Thoracic aorta (tissue), 2 donors: ENCODE results near the gene INPP4B. TPM values are rescaled to one million over a fixed set of nuclear protein-coding genes. Genes with fewer than 3 reads are reported as not detected.

Source experiments
- ATAC-seq: fragments of 150-250 bp; one replicate; pipeline ENCODE4 v1.8.0; 2017; ENCODE audit warnings: low read depth; ENCODE audit not compliant: insufficient number of reproducible peaks, low FRiP score
- DNase-seq: peaks from one replicate; pipeline ENCODE4 v3.0.0-alpha.2; 2020; ENCODE audit warnings: low spot score
- H3K27ac ChIP-seq, 2 donors: fragments of 200-600 bp; sonication (generic); 1 replicate in 1 of 2; 2 replicates in 1 of 2; pipeline ENCODE4 v1.5.1; 2016; ENCODE audit warnings: mild to moderate bottlenecking in 2 of 2, moderate library complexity in 2 of 2
- H3K27me3 ChIP-seq: fragments of 200-600 bp; sonication (generic); replicated peaks from 2 replicates; pipeline ENCODE4 v1.6.0; 2016; ENCODE audit warnings: mild to moderate bottlenecking; ENCODE audit not compliant: insufficient read depth
- H3K36me3 ChIP-seq: fragments of 200-600 bp; sonication (generic); one replicate; pipeline ENCODE4 v1.5.1; 2016
- H3K4me1 ChIP-seq, 2 donors: fragments of 200-600 bp; sonication (generic); 1 replicate in 1 of 2; 2 replicates in 1 of 2; pipeline versions ENCODE4 v1.5.1 to v1.6.0; 2016; ENCODE audit warnings: low read depth in 2 of 2, mild to moderate bottlenecking in 1 of 2; ENCODE audit not compliant: control insufficient read depth in 1 of 2
- H3K4me3 ChIP-seq: fragments of 200-600 bp; sonication (generic); 2 replicates; pipeline ENCODE4 v1.5.1; 2016; ENCODE audit warnings: mild to moderate bottlenecking
- H3K9me3 ChIP-seq: fragments of 200-600 bp; sonication (generic); 2 replicates; pipeline ENCODE4 v1.5.1; 2016
- total RNA-seq, 2 donors: library from RNA; depleted of rRNA; stranded (reverse); fragments of >200 nt; gene quantifications; one replicate each; pipeline versions ENCODE4 v1.1.0 to v1.2.3, GENCODE V29; 2016
- TF ChIP-seq, protein P1 (sequence below): fragments of 200-600 bp; sonication (generic); IDR thresholded peaks from one replicate; pipeline ENCODE4 v1.5.1; 2019; ENCODE audit warnings: antibody characterized with exemption

INPP4B gene
- total RNA-seq, 2 donors from 2014 or later: 21.1 to 30.4 TPM

- H3K4me1 ChIP-seq: peaks cover 7 to 19% of the 10 kb centered on the region in 2 donors
- H3K27ac ChIP-seq: no peak overlapping the region
- H3K36me3 ChIP-seq: no peaks in the 10 kb centered on the region
- H3K27me3 ChIP-seq: no peaks in the 10 kb centered on the region
- no peak for DNase-seq
- no peak overlapping the region for H3K4me3 ChIP-seq
- no peak for ATAC-seq
- no peaks in the 10 kb centered on the region for H3K9me3 ChIP-seq
- TF ChIP-seq, protein P1, sequence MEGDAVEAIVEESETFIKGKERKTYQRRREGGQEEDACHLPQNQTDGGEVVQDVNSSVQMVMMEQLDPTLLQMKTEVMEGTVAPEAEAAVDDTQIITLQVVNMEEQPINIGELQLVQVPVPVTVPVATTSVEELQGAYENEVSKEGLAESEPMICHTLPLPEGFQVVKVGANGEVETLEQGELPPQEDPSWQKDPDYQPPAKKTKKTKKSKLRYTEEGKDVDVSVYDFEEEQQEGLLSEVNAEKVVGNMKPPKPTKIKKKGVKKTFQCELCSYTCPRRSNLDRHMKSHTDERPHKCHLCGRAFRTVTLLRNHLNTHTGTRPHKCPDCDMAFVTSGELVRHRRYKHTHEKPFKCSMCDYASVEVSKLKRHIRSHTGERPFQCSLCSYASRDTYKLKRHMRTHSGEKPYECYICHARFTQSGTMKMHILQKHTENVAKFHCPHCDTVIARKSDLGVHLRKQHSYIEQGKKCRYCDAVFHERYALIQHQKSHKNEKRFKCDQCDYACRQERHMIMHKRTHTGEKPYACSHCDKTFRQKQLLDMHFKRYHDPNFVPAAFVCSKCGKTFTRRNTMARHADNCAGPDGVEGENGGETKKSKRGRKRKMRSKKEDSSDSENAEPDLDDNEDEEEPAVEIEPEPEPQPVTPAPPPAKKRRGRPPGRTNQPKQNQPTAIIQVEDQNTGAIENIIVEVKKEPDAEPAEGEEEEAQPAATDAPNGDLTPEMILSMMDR: no peak
Measured at GRCh38 chr4:142383354-142383753, 462.7 kb downstream of the INPP4B start.

- H3K4me1 ChIP-seq: peaks cover 7 to 24% of the 10 kb centered on the region in 2 donors
- peak overlapping the region; percentile 64 to 70 for H3K27ac ChIP-seq
- H3K4me3 ChIP-seq: no peak overlapping the region
- DNase-seq: no peak
- TF ChIP-seq, protein P1: no peak
- no peaks in the 10 kb centered on the region for H3K27me3 ChIP-seq
- ATAC-seq: no peak
- H3K36me3 ChIP-seq: no peaks in the 10 kb centered on the region
- no peaks in the 10 kb centered on the region for H3K9me3 ChIP-seq
Measured at GRCh38 chr4:142380052-142380602, 466.0 kb downstream of the INPP4B start.

DNA sequence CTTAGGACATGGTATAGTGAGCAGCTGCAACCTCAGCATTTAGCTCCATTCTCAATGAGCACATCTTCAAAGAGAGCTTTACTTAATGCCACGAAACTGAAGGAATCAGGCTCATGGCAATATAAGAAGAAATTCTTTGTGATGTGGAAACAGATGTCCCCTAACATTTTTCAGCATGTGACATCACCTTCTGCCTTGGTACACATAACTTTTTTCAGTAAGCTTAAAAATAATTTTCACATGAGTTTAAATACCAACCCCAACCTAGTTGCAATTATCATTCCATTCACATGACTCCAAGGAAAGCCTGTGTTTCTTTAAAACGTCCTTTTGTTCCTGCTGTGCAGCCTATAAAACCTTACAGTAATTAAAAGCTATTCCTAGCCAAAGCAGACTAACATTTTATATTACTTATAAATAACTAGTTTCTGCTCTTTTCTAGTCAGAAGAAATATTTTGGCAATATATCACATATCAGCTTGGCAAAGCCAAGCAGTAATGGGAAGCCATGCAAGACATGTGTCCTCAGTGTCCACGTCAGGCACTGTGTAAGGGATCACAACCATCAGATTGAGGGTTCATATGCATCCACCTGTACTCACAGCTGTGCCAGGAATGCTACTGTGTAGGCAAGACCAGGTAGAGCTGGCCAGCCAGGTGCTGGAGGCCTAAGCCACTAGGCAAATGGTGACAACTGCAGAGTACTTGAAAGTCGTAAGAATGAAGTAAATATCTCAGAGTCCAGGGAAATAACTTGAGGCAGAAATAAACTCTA is 466.6 kb downstream of the INPP4B start:
- no peak for DNase-seq
- no peaks in the 10 kb centered on the region for H3K36me3 ChIP-seq
- H3K27me3 ChIP-seq: no peaks in the 10 kb centered on the region
- H3K9me3 ChIP-seq: no peaks in the 10 kb centered on the region
- TF ChIP-seq, protein P1: no peak
- H3K4me1 ChIP-seq: peaks cover 7 to 24% of the 10 kb centered on the region in 2 donors
- H3K27ac ChIP-seq: peak overlapping the region; percentile 64 to 70
- peak; percentile 74 for ATAC-seq
- H3K4me3 ChIP-seq: peak overlapping the region; percentile 18

DNA sequence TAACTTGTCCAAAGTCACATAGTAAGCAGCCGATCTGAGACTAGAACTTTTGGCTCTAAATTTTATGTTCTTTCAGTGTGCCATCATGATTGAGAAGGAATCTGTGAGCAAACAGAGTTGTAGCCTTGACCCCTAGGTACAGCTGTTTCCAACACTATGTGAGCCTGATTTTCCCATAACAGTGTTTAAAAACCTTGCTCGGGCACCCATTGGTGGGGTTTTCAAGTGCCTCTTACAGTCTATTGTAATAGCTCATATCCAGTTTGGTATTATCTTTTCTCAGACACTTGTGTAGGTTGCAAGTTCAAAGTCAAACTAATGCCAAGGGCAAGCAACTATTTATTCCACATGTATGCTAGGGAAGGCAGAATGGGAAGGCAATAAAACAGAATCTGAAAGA is 467.9 kb downstream of the INPP4B start:
- Histone ChIP-seq H3K36me3 (no peaks in the 10 kb centered on the region), H3K4me3 (no peak overlapping the region), H3K4me1 (peaks cover 15 to 27% of the 10 kb centered on the region in 2 donors), H3K9me3 (no peaks in the 10 kb centered on the region), H3K27me3 (no peaks in the 10 kb centered on the region), H3K27ac (peak overlapping the region in 1 of 2 donors; percentile 70)
- DNase-seq (no peak), ATAC-seq (no peak)
- TF ChIP-seq, protein P1: no peak

GRCh38 chr4:142377342-142378091 is 468.6 kb downstream of the INPP4B start:
- Histone ChIP-seq H3K27ac (peak overlapping the region in 1 of 2 donors; percentile 70), H3K9me3 (no peaks in the 10 kb centered on the region), H3K36me3 (no peaks in the 10 kb centered on the region), H3K4me1 (peaks cover 16 to 34% of the 10 kb centered on the region in 2 donors), H3K4me3 (no peak overlapping the region), H3K27me3 (no peaks in the 10 kb centered on the region)
- ATAC-seq (no peak), DNase-seq (no peak)
- TF ChIP-seq, protein P1: no peak
